Nephron progenitor cell (in vitro differentiated cells): ENCODE results near the gene CPLX3.

Source experiments
- DNase-seq: peaks from one replicate; pipeline ENCODE4 v3.0.0; 2021
- H3K27ac Mint-ChIP-seq: 2 replicates; pipeline ENCODE4 v1.8.0; 2021; ENCODE audit warnings: mild to moderate bottlenecking, moderate library complexity, mixed read lengths
- H3K27me3 Mint-ChIP-seq: 2 replicates; pipeline ENCODE4 v1.8.0; 2021; ENCODE audit warnings: mild to moderate bottlenecking, low read depth, mixed read lengths; ENCODE audit not compliant: poor library complexity
- H3K36me3 Mint-ChIP-seq: 2 replicates; pipeline ENCODE4 v1.8.0; 2021; ENCODE audit warnings: low read depth, mixed read lengths
- H3K4me1 Mint-ChIP-seq: 2 replicates; pipeline ENCODE4 v1.8.0; 2021; ENCODE audit warnings: mixed read lengths
- H3K4me3 Mint-ChIP-seq: 2 replicates; pipeline ENCODE4 v1.8.0; 2021; ENCODE audit warnings: mild to moderate bottlenecking, moderate library complexity, mixed read lengths
- H3K9me3 Mint-ChIP-seq: 2 replicates; pipeline ENCODE4 v1.8.0; 2021; ENCODE audit warnings: mild to moderate bottlenecking, moderate library complexity, mixed read lengths
- TF ChIP-seq, protein P1 (sequence below): fragments of 200-600 bp; sonication (generic); IDR thresholded peaks from 2 replicates; pipeline ENCODE4 v1.5.0; 2021; ENCODE audit warnings: antibody characterized with exemption

Gene CPLX3

GRCh38 chr15:74840851-74841775 is 14.7 kb downstream of the CPLX3 start:
- TF ChIP-seq, protein P1, sequence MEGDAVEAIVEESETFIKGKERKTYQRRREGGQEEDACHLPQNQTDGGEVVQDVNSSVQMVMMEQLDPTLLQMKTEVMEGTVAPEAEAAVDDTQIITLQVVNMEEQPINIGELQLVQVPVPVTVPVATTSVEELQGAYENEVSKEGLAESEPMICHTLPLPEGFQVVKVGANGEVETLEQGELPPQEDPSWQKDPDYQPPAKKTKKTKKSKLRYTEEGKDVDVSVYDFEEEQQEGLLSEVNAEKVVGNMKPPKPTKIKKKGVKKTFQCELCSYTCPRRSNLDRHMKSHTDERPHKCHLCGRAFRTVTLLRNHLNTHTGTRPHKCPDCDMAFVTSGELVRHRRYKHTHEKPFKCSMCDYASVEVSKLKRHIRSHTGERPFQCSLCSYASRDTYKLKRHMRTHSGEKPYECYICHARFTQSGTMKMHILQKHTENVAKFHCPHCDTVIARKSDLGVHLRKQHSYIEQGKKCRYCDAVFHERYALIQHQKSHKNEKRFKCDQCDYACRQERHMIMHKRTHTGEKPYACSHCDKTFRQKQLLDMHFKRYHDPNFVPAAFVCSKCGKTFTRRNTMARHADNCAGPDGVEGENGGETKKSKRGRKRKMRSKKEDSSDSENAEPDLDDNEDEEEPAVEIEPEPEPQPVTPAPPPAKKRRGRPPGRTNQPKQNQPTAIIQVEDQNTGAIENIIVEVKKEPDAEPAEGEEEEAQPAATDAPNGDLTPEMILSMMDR = no peak
- no peaks in the 10 kb centered on the region for H3K9me3 Mint-ChIP-seq
- no peak for DNase-seq
- peaks cover 2% of the 10 kb centered on the region for H3K27me3 Mint-ChIP-seq
- H3K4me3 Mint-ChIP-seq = peak overlapping the region; percentile 90
- no peak overlapping the region for H3K27ac Mint-ChIP-seq
- peaks cover 54% of the 10 kb centered on the region for H3K4me1 Mint-ChIP-seq
- H3K36me3 Mint-ChIP-seq = peaks cover 6% of the 10 kb centered on the region

DNA sequence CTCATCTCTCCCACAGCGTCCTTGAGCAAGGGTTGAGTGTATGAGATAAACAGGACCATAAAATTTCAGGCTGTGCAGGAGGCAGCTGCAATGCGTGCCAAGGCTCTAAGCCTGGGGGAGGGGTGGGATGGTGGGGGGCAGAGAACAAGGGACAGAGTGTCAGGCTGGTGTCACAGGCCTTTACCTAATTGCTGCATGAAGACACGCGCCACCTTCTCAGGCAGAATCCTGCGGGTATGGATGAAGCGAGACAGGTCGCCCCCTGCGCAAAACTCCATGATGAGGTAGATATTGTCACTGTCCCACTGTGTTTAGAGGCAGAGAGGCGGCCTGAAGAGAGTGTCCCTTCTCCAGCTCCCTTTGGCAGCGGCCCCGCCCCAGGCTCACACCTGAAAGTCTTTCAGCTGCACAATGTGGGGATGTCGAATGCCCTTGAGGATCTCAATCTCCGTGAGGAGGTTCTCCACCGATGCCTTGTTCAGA is 15.5 kb downstream of the CPLX3 start:
- DNase-seq = no peak
- TF ChIP-seq, protein P1 = no peak
- H3K4me1 Mint-ChIP-seq = peaks cover 54% of the 10 kb centered on the region
- peak overlapping the region; percentile 90 for H3K4me3 Mint-ChIP-seq
- no peaks in the 10 kb centered on the region for H3K9me3 Mint-ChIP-seq
- H3K27me3 Mint-ChIP-seq = no peaks in the 10 kb centered on the region
- H3K36me3 Mint-ChIP-seq = peaks cover 10% of the 10 kb centered on the region
- H3K27ac Mint-ChIP-seq = no peak overlapping the region

- TF ChIP-seq, protein P1 = peak; percentile 55
- Mint-ChIP-seq H3K9me3 (no peaks in the 10 kb centered on the region), H3K27ac (peak within 1 kb of the TSS; percentile 92), H3K4me1 (peaks cover 53% of the 10 kb centered on the region), H3K36me3 (peaks cover 16% of the 10 kb centered on the region), H3K4me3 (peak within 1 kb of the TSS; percentile 90), H3K27me3 (no peaks in the 10 kb centered on the region)
- DNase-seq = peak; percentile 95
These were observed 16.4 kb downstream of the CPLX3 start, which contains the start of gene ULK3 for GRCh38 chr15:74842581-74843444. TSS of gene ULK3 (minus strand) at chr15:74843156. CDS start at chr15:74843105, 51 bp downstream.

DNA sequence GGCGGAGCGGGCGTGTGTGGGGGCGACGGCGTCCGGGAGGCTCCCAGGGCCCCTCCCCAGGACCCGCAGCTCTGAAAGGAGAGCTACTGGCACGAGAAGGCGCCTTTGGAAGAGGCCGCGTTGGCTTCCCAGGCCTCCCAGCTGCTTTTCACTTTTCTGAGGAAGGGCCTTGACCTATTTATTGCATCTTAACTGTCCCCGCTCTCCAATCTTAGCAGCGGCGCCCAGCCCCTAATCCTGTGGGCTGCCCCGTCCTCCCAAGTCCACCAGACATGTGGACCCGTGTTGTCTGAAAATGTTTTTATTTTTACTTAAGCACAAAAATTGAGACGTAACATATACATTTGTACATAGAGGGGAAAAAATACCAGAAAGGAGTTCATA is 17.0 kb downstream of the CPLX3 start:
- TF ChIP-seq, protein P1 = no peak
- peaks cover 22% of the 10 kb centered on the region for H3K36me3 Mint-ChIP-seq
- H3K4me3 Mint-ChIP-seq = peak overlapping the region; percentile 85
- no peaks in the 10 kb centered on the region for H3K27me3 Mint-ChIP-seq
- no peaks in the 10 kb centered on the region for H3K9me3 Mint-ChIP-seq
- peak overlapping the region; percentile 92 for H3K27ac Mint-ChIP-seq
- H3K4me1 Mint-ChIP-seq = peaks cover 54% of the 10 kb centered on the region
- no peak for DNase-seq

GRCh38 chr15:74843891-74844299 is 17.5 kb downstream of the CPLX3 start:
- Mint-ChIP-seq H3K9me3 (no peaks in the 10 kb centered on the region), H3K27me3 (no peaks in the 10 kb centered on the region), H3K27ac (no peak overlapping the region), H3K4me3 (peak overlapping the region; percentile 85), H3K36me3 (peaks cover 26% of the 10 kb centered on the region), H3K4me1 (peaks cover 51% of the 10 kb centered on the region)
- no peak for DNase-seq
- TF ChIP-seq, protein P1 = no peak
